T-helper 22 cell (primary cell): Measurements from ENCODE around the gene PARK7.

Experiments used
- DNase-seq: peaks from one replicate; pipeline ENCODE4 v3.0.0-alpha.2; 2020; ENCODE audit warnings: low read depth

Gene PARK7

DNA sequence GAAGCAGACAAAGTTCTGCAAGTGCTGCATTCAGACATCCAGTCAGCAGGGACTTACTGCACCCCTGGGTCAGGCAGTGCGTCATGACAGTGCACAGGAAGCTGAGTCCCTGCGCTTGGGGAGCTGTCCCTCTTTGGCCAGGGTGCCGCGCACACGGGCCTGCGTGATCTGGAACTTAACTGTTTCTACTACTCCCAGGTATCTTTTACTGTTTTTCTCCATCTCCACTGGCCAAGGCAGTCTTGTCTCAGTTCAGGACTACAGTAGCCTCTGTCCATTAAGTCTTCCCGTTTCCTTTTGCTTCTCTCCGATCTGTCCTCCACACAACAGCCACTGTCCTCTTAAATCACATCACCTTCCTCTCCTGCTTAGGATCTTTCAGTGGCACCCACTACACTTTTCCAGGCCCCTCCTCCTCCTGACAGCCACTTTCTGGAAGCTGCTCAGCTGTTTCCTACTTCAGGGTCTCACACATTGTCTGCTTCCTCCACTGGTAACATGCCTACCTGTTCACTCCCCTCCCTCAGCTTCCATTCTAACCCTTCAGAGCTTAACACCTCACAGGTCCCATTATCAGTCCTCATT, 48.7 kb downstream of the PARK7 start:
- no peak for DNase-seq

DNA sequence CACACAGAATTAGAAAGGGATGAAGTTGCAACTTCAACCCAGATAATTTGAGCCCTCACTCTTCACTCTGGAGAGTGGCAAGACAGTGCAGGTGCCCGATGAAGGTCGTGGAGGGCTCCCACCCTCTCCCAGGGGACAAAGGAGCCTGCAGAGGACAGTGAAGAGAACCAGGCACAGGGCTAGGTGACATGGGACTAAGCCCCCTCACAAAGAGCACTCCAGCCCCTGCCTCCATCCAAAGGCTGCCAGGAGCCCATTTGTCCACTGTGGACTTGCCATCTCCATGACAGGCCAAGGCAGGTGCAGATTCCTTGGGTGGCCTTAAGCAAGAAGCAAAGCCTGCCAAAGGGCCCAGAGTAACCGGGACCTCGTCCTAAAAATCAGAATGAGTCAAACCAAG, 49.5 kb downstream of the PARK7 start:
- DNase-seq: no peak

DNA sequence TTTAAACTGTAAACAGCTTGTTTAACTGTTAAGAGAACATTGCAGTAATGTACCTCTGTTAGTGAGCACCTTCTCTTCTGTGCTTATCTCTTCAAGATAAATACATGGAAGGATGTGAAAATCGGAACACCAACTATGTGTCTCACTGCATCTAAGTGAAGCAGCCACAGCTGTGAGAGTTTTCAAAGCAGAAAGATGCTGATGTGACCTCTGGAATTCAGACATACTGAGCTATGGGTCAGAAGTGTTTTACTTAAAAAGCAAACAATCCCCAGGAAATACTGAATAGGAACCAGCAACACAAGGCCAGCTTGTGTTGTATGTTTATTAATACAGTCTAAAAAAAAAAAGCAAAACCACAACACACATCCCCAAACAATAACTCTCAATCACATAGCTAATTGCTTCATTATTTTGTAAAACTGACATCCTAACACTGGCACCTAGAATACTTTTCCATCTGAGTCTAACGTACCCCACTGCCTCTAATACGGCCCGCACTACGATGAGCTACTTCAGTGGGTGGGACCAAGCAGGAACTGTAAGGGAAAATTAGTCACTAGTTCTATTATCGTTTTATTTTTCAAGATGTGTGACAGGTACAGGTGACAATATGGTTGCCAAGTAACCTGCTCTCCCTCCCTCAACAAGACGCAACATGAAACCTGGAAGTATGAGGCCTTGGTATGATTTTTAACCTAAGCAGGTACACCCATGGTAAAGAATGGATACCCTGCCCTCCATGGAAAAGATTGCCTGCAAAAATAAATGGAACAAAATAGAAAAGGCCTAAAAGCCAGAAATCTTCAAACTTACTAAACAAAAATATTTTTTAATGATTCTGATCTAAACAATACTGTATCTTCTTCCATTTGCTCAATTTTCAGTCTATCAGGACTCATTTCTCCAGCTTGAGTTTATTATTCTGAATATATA, 50.7 kb downstream of the PARK7 start:
- DNase-seq: no peak

DNA sequence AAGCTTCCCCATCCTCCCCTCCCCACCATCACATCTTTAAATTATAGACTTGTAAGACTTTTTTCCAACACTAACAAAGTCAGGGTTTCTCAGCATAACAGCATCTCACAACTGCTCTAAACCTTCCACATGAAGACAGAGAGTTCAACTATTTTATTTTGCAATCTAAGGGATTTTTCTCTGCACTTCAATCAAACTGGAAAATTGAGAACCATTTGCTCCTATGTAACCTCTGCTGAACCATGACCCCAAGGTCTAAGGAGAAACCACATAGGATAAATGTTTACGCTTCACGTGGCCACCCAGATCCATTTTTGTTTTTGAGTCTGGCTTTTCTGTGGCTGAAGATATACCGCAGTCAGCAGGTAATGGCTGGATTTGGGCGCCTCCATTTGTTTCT, 51.4 kb downstream of the PARK7 start:
- DNase-seq: no peak

DNA sequence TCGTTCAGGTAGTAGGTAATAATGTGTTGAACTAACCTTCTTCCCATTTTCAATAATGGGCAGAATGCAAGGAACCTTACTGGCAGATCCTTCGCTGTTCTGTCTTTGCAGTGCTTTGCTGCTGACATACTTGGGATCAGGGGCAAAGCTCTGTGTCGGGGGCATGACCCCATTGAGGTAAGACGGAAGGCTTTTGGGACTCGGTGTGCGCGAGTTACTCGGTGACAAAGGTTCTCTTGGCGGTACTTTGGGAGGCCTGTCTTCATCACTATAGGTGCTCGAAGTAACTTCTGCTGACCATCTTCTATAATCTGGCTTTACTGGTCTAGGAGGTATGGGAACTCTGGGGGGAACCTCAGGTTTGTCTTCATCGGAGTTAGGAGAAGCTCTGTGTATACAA, 51.9 kb downstream of the PARK7 start:
- no peak for DNase-seq

DNA sequence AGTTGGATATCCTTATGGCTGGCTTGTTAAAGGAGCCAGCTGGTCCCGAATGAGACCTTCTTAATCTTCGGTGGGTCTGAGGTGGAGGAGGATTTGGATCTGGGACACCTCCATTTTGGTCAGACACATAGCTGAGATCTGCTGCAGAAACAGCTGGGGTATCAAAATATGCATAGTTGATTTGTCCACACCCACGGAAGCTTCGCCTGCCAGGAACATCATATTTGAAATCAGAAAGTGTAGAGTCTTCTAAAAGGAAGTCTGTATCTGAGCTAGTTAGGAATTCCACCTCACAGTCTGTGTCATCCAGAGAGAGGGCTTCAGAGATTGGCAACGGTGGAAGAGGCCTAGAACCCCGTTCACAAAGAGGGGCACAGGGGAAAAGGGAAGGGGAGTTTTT, 52.3 kb downstream of the PARK7 start:
- DNase-seq: no peak

DNA sequence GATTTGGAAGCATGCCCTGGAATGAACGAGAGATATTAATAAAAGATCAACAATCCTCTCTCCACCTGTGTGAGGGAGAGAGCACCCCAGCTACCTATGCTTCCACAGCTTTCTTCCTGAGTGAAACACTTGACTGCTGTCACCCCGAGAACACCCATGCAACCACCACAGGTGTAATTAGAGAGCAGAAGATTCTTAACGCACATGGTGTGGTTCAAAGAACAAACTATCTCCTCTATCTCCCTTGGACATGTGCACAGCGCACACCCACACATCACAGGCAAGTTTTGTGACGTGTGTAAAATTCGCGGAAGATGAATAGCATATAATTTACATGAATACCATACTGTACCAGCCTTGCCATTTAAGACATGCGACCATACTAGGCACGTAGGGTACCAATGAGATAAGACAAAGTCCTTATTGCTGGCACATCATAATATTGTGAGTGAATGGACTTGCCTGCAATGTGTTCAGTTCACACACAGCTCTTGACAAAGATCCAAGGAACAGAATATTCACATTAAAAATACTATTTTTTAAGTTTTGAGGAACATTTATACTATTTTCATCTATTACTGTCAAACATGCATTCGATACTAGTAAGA, 53.0 kb downstream of the PARK7 start:
- DNase-seq: no peak

DNA sequence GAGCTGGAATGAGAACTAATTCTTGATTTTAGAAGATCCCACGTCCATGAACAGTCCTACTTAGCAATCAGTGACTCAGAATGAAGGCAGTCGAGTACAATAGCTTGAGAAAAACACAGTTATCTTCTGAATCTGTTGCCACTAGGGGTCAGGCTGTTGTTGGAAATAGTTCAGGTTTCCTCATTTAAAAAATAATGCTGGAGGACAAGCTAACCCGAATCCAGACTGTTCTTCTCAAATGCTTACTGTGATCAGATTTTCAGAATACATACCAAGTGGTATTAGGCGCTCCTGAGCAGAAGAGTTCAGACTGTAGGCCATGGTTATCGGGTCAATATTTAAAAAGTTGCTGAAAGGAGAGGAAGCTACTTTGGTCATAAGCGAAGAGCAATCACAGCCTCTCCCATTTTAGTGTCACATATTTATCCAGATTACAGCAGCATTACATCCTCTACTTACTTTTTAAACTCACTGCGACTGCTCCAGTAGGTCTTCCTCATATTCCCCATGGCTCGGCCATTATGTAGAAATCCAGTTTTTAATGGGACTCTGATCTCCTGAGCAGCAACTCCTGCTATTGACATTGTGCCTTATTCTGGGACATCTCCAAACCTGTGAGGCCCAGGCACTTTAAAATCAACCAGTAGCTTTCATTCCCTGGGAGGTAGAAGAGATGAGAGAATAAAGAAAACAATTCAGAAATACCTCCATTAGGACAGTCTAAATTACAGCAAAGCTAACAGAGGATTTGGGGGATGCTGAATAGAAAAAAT, 53.7 kb downstream of the PARK7 start:
- no peak for DNase-seq

DNA sequence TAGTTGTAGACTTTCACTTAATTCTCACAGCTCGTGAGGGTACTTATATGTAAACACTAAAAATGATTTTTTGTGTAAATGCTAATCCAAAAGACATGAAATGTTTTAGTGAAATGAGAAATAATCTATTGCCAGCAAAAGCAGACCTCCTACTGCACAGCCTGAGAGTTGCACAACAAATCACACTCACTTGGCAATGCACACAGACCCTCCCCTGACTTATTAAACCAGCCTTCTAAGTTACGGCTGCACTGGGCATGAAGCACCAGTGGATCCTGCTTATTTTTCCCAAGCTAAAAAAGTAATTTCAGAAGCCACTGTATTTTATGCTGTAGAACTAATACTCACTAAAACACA, 54.3 kb downstream of the PARK7 start:
- no peak for DNase-seq

DNA sequence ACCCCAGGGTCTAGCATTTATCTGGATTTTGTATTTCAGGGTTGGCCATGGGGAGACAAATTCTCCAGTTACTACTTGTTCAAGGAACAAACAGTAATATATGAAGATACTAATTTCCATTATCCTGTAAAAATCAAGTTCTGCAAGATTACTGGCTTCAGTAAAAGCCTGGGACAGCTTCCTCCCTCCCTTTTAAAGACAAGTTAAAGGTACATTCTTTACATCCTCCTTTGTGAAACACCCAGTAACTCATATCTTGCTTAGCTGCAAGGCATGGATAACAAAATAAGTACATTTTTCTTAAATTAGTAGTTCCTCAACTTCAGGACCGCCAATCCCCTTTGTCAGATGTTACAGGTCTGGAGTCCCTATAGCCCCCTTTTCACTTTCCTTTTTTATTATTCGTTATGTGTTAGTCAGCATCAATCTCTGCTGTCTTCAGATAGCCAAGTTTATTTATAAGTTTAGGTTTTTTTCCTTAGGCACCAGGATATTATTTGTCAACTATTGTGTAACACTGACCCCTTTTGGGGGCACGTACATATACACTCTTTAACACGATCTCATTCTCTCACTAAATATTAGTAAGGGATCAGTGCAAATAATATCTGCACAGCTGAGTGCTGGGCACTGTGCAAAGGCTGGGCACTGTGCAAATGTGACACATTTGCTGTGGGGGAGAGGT, 54.8 kb downstream of the PARK7 start:
- no peak for DNase-seq

DNA sequence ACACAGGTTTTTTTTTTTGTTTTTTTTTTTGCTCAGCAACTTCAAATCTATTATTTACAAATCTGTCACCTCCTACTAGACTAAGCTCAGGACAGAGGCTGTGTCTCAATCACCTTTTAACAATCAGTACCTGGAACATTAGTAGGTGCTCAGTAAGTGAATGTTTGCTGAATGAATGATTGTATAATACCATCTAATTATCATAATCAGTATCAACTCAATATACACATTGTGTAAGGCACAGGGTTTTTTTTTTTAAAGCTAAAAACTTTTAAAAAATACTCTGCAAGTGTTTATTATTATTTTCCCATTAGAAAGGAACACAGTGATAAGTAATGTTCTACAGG, 55.4 kb downstream of the PARK7 start:
- DNase-seq: no peak

DNA sequence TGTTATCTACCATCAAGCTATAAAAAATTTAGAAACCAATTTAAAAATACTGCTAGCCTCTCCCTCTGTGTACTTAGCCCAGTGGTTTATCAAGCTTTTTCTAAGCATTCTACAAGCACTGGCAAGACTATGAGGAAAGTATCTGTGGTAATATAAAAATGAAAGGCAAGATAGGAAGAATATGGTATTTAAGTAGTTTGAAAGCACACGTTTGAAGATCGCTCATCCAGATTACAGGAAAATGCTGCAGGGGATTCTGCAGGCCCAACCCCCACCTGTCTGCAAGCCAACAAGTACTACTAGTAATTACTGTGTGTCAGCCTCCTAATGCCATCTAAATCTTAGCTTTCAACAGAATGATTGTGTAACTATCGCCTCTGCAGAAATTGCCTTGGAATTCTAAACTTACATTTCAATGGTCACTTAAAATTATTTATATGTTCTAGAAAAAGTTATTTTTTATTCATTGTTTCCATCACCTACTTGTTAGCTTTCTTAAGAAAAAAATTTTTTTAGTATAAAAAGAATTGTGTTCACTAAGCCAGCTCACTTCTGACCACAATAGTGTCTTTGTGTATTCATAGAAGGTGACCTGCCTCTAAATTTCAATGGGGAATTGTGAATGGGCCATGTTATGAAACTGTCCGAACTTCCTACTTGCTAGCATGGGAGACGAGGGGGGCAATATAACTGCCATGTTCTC, 56.1 kb downstream of the PARK7 start:
- DNase-seq: no peak

DNA sequence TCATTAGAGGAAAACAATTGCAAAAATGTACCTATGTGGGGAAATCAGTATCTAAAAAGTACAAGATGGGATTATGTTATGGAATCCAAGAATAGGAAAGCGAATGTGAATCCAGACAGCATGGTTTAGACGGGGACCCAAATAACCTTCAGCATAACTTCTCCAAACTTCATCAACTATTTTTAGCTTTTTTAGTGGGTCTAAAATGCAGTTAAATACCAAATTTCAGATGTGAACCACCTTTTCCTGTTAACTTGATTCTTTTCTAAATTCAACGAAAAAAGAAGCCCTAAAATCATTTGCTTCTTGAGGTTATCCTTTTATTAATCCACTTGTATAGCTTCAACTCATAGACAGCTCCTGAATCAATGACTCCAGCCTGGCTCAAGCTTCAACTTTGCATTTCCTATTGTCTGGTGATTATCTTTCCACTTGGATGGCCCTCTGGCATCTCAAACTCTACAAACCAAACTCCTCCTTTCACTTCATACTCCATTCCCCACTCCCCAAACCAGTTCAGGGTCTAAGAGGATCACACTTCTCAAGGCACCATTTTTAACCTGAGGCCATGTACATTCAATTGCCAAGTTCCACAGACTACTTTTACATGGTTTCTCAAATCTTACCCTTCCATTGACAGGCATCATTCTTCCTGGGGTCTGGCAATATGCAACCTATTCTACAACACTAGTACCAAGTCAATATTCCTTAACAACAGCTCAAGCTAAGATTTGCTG, 57.1 kb downstream of the PARK7 start:
- no peak for DNase-seq

DNA sequence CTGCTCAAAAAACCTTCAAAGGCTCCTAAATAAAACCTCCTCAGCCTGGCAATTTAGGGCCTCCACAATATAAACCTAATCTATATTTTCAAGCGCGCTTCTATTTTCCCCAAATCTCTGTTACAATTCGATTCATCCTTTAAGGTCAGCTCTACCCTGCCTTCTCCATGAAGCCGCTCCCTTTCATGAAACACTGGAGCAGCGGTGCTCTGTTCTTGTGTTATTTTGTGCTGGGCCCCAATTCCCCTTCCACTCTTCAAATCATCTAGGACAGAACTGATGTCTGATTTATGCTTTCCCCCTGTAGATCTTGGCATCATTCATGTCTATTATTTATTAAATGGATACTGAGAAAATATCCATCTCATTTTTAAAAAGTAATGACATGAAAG, 57.7 kb downstream of the PARK7 start:
- no peak for DNase-seq

DNA sequence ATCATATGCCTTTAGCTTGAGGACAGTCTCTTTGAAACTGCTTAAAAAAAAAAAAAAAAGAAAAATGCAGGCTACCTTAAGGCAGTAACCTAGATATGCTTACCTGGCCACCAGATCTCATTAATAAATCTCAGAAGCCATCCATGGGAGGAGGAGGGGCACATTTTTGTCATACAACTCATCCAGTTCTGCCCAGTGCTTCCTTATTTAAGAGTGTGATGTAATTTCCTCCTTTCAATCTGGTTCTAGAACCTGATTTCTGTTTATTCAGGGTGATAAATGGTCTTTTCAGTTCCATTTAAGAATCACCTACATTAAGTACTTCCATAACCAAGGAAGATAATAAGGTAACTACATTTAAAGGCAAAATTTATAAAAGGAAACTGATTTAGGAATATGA, 58.5 kb downstream of the PARK7 start:
- no peak for DNase-seq

DNA sequence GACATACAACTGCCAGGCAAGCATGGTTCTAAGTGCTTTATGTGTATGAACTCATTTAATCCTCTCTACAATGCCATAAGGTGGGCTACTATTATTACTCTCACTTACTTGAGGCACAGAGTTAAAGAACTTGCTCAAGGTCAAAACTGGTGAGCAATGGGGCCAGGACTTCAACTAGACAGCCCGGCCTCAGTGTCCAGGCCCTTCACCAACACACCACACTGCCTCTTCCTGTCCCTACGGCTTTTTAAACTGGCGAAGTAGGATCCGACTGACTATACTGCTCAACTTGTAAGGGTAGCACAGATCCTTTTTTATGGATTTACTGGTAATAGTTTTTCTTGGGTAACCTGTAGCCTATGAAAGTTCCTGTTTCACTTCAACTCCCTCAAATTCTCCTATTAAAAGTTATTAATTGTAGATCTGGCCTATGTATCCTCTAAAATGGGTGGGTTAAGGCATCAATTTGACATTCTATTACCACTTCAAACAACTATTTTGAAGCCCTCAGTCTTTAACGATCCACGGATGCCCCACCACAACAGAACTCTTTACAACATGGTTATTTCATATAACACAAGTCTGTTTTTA, 60.3 kb downstream of the PARK7 start:
- no peak for DNase-seq

DNA sequence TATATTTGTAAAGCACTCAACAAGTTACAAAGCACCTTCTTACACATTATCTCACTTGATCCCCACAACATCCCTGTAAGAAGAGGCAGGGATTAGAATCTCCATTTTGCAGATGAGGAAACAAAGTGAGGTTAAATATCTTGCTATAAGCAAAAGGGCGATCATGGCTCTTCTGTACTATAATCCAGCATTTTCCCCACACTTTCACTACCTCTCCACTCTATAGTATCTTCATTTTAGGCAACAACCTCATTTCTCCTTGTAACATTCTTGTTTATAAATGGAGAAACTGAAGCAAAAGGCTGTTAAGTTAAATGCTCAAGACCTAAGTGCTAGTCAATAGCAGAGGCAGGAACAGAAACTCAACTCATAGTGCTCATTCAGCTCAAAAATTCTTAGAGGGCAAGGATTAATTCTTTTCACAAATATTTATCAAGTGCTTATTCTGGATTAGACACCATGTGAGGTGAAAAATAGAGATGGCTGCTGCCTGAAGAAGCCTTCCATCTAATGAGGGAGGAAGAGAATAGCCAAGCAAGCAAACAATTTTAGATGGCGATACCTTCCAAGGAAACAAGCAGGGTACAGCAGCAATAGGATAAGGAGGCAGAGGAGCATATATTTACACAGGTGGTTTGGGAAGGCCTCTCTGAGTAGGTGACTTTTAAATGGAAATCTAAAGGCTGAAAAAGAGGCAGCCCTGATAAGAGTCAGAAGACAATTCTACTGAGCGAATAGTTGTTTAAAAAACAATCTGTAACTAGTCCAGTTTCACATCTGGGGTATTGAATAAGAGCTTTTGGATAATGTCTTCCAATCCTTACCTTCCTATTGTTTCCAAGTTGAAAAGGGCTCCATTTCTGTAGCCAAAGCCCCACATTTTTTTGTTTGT, 61.1 kb downstream of the PARK7 start:
- no peak for DNase-seq

DNA sequence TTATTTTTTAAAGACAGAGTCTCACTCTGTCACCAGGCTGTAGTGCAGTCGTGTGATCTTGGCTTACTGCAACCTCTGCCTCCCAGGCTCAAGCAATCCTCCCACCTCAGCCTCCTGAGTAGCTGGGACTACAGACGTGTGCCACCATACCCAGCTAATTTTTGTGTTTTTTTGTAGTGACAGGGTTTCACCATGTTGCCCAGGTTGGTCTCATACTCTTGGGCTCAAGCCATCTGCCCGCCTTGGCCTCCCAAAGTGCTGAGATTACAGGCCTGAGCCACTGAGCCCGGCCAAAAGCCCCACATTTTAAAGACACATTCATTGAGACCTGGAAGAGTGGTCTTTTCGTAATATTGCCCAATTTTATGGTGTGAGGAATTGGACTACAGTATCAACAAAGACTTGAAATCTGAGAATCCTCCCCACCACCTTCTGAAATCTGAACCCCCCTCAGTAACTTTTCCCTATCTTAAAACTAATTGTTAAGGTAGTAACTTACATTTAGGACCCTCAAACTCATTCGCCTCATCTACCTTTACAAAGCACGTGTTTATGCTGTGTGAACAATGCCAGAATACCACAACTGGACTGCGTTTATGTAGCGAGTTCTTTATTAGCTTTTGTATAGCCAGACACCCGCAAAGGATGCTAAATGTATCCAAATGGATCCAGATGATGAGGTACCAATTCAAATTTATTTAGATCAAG, 61.9 kb downstream of the PARK7 start:
- no peak for DNase-seq

DNA sequence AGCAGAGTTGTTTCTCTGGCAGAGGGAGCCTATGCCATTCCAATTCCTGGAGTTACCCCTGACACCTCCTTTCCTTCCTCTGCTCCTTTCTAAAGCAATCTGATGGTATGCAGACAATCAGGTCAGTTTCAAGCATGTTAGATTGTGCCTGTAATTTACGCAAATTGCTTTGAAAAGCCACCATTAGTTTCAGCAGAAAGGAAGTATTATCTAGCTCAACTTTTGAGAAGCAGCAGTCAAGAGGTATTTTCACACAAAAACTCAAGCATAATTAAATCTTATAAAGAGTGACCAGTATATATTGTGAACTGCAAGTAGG, 62.4 kb downstream of the PARK7 start:
- no peak for DNase-seq
